SU-DHL-6 (cell line): ENCODE data around the gene LRRC75A.
"Not testable (repeated sequence)": the region's sequence is repeated elsewhere in the genome, so short reads cannot be mapped to it uniquely, and the experiment has no call there.

Experiments used
- H2AFZ ChIP-seq: fragments of 200-600 bp; sonication (generic); 2 replicates; pipeline ENCODE4 v1.6.1; 2014; ENCODE audit warnings: low read depth, mild to moderate bottlenecking, moderate library complexity, mixed read lengths, antibody characterized with exemption, low read length; ENCODE audit not compliant: severe bottlenecking
- H3F3A ChIP-seq: fragments of 200-600 bp; shearing (Covaris generic); 2 replicates; pipeline ENCODE4 v1.6.0; 2016; ENCODE audit warnings: antibody characterized with exemption, mild to moderate bottlenecking; ENCODE audit not compliant: insufficient read depth
- H3K27ac ChIP-seq: fragments of 200-600 bp; sonication (generic); 2 replicates; pipeline ENCODE4 v1.5.1; 2016; ENCODE audit warnings: low read depth, mild to moderate bottlenecking, low read length, moderate library complexity, mixed read lengths
- H3K27me3 ChIP-seq: fragments of 200-600 bp; sonication (generic), shearing (Covaris generic); 2 replicates; pipeline ENCODE4 v1.6.0; 2014; ENCODE audit warnings: mild to moderate bottlenecking, low read length
- H3K36me3 ChIP-seq: fragments of 200-600 bp; sonication (generic); 2 replicates; pipeline ENCODE4 v1.6.1; 2014; ENCODE audit warnings: mild to moderate bottlenecking, low read length, mixed read lengths
- H3K4me2 ChIP-seq: fragments of 300-600, 200-600 bp; shearing (Covaris generic), sonication (generic); 2 replicates; pipeline ENCODE4 v1.6.0; 2014; ENCODE audit warnings: low read length, low read depth, mild to moderate bottlenecking; ENCODE audit not compliant: poor library complexity, severe bottlenecking
- H3K4me3 ChIP-seq: fragments of 200-600 bp; sonication (generic); 2 replicates; pipeline ENCODE4 v1.5.1; 2014; ENCODE audit warnings: antibody characterized with exemption, low read length, mild to moderate bottlenecking, mixed read lengths; ENCODE audit not compliant: insufficient read depth, poor library complexity, severe bottlenecking
- H3K79me2 ChIP-seq: fragments of 200-600 bp; sonication (generic); 2 replicates; pipeline ENCODE4 v1.6.1; 2014; ENCODE audit warnings: mild to moderate bottlenecking, low read length, moderate library complexity; ENCODE audit not compliant: insufficient read depth
- H3K9ac ChIP-seq: fragments of 200-600 bp; sonication (generic); 2 replicates; pipeline ENCODE4 v1.7.0; 2014; ENCODE audit warnings: mild to moderate bottlenecking, low read length
- H3K9me2 ChIP-seq: fragments of 200-600 bp; sonication (generic); replicated peaks from 2 replicates; pipeline ENCODE4 v1.6.1; 2014; ENCODE audit warnings: low read length; ENCODE audit not compliant: insufficient read depth
- H3K9me3 ChIP-seq: fragments of 200-600 bp; sonication (generic); 2 replicates; pipeline ENCODE4 v1.6.1; 2014; ENCODE audit warnings: low read length, mixed read lengths; ENCODE audit not compliant: insufficient read depth
- H4K20me1 ChIP-seq: fragments of 200-600 bp; sonication (generic); 2 replicates; pipeline ENCODE4 v1.6.1; 2014; ENCODE audit warnings: low read depth, mild to moderate bottlenecking, antibody characterized with exemption, low read length, moderate library complexity, mixed read lengths
- CTCF ChIP-seq: fragments of 200-600 bp; sonication (generic); IDR thresholded peaks from one replicate; pipeline ENCODE4 v1.5.1; 2017; ENCODE audit warnings: antibody characterized with exemption, mild to moderate bottlenecking, low read length, moderate library complexity; ENCODE audit not compliant: insufficient read depth, poor library complexity, severe bottlenecking
- EZH2phosphoT487 ChIP-seq: fragments of 200-600 bp; sonication (generic), shearing (Covaris generic); conservative IDR thresholded peaks from 2 replicates; pipeline ENCODE4 v1.6.1; 2018; ENCODE audit warnings: mild to moderate bottlenecking, antibody characterized with exemption, low read length, moderate library complexity, mixed read lengths

Gene LRRC75A

DNA sequence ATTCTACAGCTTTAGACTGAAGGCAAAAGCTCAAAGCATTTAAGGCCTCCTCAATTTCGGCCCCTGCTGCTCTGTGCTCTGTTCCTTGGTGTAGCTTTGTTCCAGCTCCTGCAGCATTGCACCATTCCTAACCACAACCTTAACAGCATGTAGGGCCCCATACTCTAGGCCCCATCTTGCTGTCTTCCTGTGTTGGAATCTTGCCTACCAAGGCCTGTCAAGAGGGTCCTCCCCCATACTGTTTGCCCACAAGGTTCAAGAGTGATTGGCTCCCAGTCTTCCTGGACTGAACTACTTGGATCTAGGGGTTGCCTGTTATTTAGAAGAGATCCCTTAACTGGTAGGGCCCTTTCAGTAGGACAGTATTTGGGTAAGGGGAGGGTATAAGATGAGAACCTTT, 49.9 kb downstream of the LRRC75A start:
- no peaks in the 10 kb centered on the region for H3K9me3 ChIP-seq
- peaks cover 59% of the 10 kb centered on the region for H3F3A ChIP-seq
- H3K27ac ChIP-seq: peak overlapping the region; percentile 80
- no peak overlapping the region for H2AFZ ChIP-seq
- H4K20me1 ChIP-seq: no peaks in the 10 kb centered on the region; the same call in 1 of the 2 replicates
- H3K9me2 ChIP-seq: no peaks in the 10 kb centered on the region
- peaks cover 27% of the 10 kb centered on the region for H3K79me2 ChIP-seq
- H3K4me3 ChIP-seq: no peak overlapping the region
- no peaks in the 10 kb centered on the region for H3K27me3 ChIP-seq
- peak overlapping the region; percentile 99 for H3K9ac ChIP-seq
- H3K4me2 ChIP-seq: peak overlapping the region; percentile 78
- peaks cover 33% of the 10 kb centered on the region for H3K36me3 ChIP-seq
- TF ChIP-seq CTCF: no peak
- no peak for TF ChIP-seq EZH2phosphoT487

DNA sequence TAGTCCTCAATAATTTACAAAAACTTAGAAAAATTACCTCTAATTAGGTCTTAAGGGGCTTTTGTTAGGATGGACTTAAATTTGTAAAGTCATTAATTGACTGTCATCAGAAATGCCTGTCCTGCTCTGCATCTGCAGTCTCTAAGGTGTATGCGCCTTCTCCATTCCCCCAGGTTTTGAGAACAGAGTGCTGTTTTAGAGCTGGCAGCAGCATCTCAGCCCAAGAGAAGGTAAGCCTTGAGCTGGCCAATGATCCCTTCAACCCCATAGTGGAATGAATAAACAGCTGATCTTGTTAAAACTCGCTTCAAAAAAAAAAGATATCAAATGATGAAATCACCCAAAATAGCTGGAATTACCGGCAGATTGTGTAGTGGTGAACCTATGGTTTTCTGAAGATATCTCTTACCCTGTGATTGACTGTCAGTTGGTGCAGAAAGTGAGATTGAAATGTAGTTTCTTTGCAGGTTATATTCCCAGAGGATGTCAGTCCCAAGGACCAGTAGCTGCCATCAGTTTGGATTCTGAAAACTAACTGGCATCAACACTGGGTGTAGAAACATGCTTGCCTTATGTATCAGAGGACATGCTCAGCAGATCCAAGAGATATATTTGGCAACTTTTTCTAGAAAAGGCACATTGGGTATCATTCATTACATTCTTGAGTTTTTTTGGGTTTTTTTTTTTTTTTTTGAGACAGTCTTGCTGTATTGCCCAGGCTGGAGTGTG, 50.9 kb downstream of the LRRC75A start:
- Histone ChIP-seq H3K9ac (peak overlapping the region; percentile 99), H3K9me2 (no peaks in the 10 kb centered on the region), H3K27me3 (no peaks in the 10 kb centered on the region), H3K9me3 (no peaks in the 10 kb centered on the region), H3K36me3 (peaks cover 31% of the 10 kb centered on the region), H4K20me1 (no peaks in the 10 kb centered on the region; the same call in 1 of the 2 replicates), H2AFZ (no peak overlapping the region), H3K4me3 (peak overlapping the region; percentile 94), H3K79me2 (peaks cover 27% of the 10 kb centered on the region), H3K4me2 (peak overlapping the region; percentile 78), H3K27ac (peak overlapping the region; percentile 80), H3F3A (peaks cover 59% of the 10 kb centered on the region)
- TF ChIP-seq CTCF: no peak
- no peak for TF ChIP-seq EZH2phosphoT487

DNA sequence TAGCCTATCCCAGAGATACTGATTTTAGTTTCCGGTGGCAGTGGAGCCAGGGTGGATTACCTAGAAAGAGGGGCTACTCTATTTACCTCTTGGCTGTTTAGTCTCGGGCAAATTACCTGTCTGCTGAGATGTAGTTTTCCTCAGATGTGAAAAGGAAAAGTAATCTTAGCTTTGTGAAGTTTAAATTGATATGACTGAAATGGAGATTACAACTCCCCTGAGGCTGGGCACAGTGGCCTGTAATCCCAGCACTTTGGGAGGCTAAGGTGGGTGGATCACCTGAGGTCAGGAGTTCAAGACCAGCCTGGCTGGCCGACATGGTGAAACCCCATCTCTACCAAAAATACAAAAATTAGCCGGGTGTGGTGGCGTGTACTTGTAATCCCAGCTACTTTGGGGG, 51.6 kb downstream of the LRRC75A start:
- Histone ChIP-seq H3F3A (peaks cover 56% of the 10 kb centered on the region), H3K79me2 (peaks cover 27% of the 10 kb centered on the region), H3K4me2 (peak overlapping the region; percentile 78), H3K36me3 (peaks cover 30% of the 10 kb centered on the region), H3K4me3 (peak overlapping the region; percentile 94), H3K27ac (peak overlapping the region; percentile 80), H3K9ac (peak overlapping the region; percentile 99)
- H3K9me2 ChIP-seq, H4K20me1 ChIP-seq, H3K27me3 ChIP-seq, H2AFZ ChIP-seq, H3K9me3 ChIP-seq: not testable (repeated sequence)

DNA sequence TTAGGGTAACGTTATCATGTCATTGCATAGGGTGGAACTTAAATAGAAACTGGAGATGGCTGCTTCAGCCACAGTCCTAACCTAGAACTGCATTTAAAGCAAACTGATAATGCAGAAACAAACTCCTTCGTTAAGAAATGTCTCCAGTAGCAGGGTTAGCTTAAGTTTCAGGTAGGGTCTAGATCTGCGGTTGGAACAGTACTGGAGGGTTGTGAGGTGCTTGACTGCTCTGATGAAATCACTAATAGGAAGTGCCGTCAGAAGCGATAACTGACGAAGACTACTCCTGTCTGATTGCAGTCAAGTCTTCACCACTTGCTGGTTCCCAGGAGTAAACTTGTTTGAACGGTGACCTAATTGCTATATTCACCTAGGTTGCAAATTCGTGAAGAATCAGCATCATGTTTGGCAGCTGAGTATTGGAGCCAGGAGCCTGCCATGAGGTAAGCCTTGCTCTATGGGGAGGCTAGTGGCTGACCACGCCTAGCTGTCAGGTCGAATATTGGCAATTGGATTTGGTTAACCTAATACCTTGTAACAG, 52.1 kb downstream of the LRRC75A start:
- Histone ChIP-seq H3K27me3 (no peaks in the 10 kb centered on the region), H2AFZ (no peak overlapping the region), H3K4me2 (peak overlapping the region; percentile 78), H3K9me2 (no peaks in the 10 kb centered on the region), H3K79me2 (peaks cover 27% of the 10 kb centered on the region), H4K20me1 (no peaks in the 10 kb centered on the region; the same call in 1 of the 2 replicates), H3K27ac (peak overlapping the region; percentile 80), H3F3A (peaks cover 55% of the 10 kb centered on the region), H3K36me3 (peaks cover 30% of the 10 kb centered on the region), H3K9me3 (no peaks in the 10 kb centered on the region), H3K4me3 (peak overlapping the region; percentile 94), H3K9ac (peak overlapping the region; percentile 99)
- TF ChIP-seq EZH2phosphoT487: no peak
- no peak for TF ChIP-seq CTCF
